Muscle of leg (tissue), 16 donors: Measurements from ENCODE around the gene PTCD1. TPM values are rescaled to one million over a fixed set of nuclear protein-coding genes. Genes with fewer than 3 reads are reported as not detected.

Experiments
- DNase-seq: peaks from one replicate; pipeline ENCODE4 v3.0.0; 2013
- H3K27ac ChIP-seq: one replicate; pipeline ENCODE4 v1.5.1; 2013; ENCODE audit warnings: mild to moderate bottlenecking, low read length, control low read depth
- H3K27me3 ChIP-seq: one replicate; pipeline ENCODE4 v1.6.1; 2013; ENCODE audit warnings: low read length; ENCODE audit not compliant: control insufficient read depth, insufficient read depth
- H3K36me3 ChIP-seq: one replicate; pipeline ENCODE4 v1.6.1; 2013; ENCODE audit warnings: low read length; ENCODE audit not compliant: control insufficient read depth, insufficient read depth
- H3K4me1 ChIP-seq: one replicate; pipeline ENCODE4 v1.6.1; 2013; ENCODE audit warnings: low read length; ENCODE audit not compliant: control insufficient read depth, insufficient read depth
- H3K4me3 ChIP-seq: one replicate; pipeline ENCODE4 v1.5.1; 2013; ENCODE audit warnings: low read length, control low read depth
- H3K9me3 ChIP-seq: replicated peaks from 2 replicates; pipeline ENCODE4 v1.6.1; 2013; ENCODE audit warnings: low read depth, low read length; ENCODE audit not compliant: control insufficient read depth
- WGBS: methylation state at CpG from one replicate; pipeline ENCODE4 v1.1.5; 2013; ENCODE audit warnings: missing lambda C conversion rate; ENCODE audit not compliant: insufficient coverage; 5-methylcytosine and 5-hydroxymethylcytosine counted together
- long read RNA-seq, 11 donors: transcript quantifications; one replicate each; lab custom pipeline, GENCODE V29; 2026
- polyA plus RNA-seq, 8 donors: library from polyadenylated mRNA; unstranded; fragments of 120-200 nt; gene quantifications; one replicate each; pipeline versions ENCODE4 v1.2.1 to v1.2.3, GENCODE V29; 2013; ENCODE audit warnings: inconsistent platforms in 1 of 8, low replicate concordance in 1 of 8; ENCODE audit not compliant: insufficient read length in 8 of 8, insufficient read depth in 1 of 8
- total RNA-seq: library from RNA; stranded (reverse); fragments of 120-200 nt; gene quantifications from one replicate; pipeline ENCODE4 v1.2.4, GENCODE V29; 2013

The PTCD1 gene, protein sequence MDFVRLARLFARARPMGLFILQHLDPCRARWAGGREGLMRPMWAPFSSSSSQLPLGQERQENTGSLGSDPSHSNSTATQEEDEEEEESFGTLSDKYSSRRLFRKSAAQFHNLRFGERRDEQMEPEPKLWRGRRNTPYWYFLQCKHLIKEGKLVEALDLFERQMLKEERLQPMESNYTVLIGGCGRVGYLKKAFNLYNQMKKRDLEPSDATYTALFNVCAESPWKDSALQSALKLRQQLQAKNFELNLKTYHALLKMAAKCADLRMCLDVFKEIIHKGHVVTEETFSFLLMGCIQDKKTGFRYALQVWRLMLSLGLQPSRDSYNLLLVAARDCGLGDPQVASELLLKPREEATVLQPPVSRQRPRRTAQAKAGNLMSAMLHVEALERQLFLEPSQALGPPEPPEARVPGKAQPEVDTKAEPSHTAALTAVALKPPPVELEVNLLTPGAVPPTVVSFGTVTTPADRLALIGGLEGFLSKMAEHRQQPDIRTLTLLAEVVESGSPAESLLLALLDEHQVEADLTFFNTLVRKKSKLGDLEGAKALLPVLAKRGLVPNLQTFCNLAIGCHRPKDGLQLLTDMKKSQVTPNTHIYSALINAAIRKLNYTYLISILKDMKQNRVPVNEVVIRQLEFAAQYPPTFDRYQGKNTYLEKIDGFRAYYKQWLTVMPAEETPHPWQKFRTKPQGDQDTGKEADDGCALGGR
- total RNA-seq (4.3 TPM), polyA plus RNA-seq (1 to 10 TPM; 2.9 to 6.0 (median 4.2) TPM)
- long read RNA-seq, donor 1, full-length matches to known transcripts: 2 of 2 reads
- long read RNA-seq, donor 1, partial matches to known transcripts: 0 of 2 reads
- long read RNA-seq, donor 1, other reads (novel, unspliced or antisense): 0 of 2 reads
- long read RNA-seq, donor 2: 0 reads
- long read RNA-seq, donor 3, full-length matches to known transcripts: 6 of 6 reads
- long read RNA-seq, donor 3, partial matches to known transcripts: 0 of 6 reads
- long read RNA-seq, donor 3, other reads (novel, unspliced or antisense): 0 of 6 reads
- long read RNA-seq, donor 4, full-length matches to known transcripts: 1 of 1 reads
- long read RNA-seq, donor 4, partial matches to known transcripts: 0 of 1 reads
- long read RNA-seq, donor 4, other reads (novel, unspliced or antisense): 0 of 1 reads
- long read RNA-seq, donor 5, full-length matches to known transcripts: 8 of 8 reads
- long read RNA-seq, donor 5, partial matches to known transcripts: 0 of 8 reads
- long read RNA-seq, donor 5, other reads (novel, unspliced or antisense): 0 of 8 reads
- long read RNA-seq, donor 6: 0 reads
- long read RNA-seq, donor 7, full-length matches to known transcripts: 3 of 3 reads
- long read RNA-seq, donor 7, partial matches to known transcripts: 0 of 3 reads
- long read RNA-seq, donor 7, other reads (novel, unspliced or antisense): 0 of 3 reads
- long read RNA-seq, donor 8, partial matches to known transcripts: 44 of 86 reads
- long read RNA-seq, donor 8, other reads (novel, unspliced or antisense): 42 of 86 reads
- long read RNA-seq, donor 9, full-length matches to known transcripts: 1 of 1 reads
- long read RNA-seq, donor 9, partial matches to known transcripts: 0 of 1 reads
- long read RNA-seq, donor 9, other reads (novel, unspliced or antisense): 0 of 1 reads
- long read RNA-seq, donor 10, full-length matches to known transcripts: 2 of 113 reads
- long read RNA-seq, donor 10, partial matches to known transcripts: 51 of 113 reads
- long read RNA-seq, donor 10, other reads (novel, unspliced or antisense): 60 of 113 reads
- long read RNA-seq, donor 11, full-length matches to known transcripts: 2 of 2 reads
- long read RNA-seq, donor 11, partial matches to known transcripts: 0 of 2 reads
- long read RNA-seq, donor 11, other reads (novel, unspliced or antisense): 0 of 2 reads

DNA sequence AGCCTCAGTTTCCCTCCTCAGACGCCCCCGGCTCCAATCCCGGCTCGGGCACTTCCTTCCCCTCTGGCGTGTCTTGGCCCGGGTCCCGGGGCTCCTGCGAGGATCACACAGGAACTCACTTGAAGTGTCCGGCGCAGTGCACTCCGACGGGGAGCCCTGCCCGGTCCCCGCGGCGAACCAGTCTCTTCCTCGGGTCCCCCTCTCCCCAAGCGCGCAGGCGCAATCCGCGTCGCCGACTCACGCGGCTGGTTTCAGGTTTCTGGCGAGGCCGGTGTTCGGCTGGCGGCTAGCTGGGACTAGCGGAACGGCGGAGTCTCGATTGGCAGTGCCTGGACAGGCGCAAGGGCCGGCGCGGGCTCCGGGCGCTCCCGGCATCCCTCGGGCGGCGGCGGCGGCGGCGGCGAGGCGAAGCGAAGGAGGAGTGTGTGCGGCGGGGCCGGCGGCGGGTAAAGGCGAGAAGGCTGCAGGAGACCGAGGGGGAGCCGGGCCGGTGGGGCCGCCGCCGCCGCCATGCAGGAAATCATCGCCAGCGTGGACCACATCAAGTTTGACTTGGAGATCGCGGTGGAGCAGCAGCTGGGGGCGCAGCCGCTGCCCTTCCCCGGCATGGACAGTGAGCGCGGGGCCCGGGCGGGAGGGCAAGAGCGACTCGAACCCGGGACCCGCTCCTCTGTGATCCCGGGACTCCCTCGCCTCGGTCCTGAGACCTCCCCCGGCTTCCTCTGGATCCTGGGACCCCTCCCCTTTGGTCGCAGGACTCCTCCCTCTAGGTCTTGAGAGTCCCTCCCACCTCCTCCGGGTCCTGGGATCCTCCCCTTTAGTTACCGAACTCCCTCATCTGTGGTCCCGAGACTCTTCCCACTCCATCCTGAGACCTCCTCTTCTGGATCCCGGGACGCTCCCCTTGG, at the start of gene PTCD1, which contains the start of gene CPSF4:
Gene PTCD1 (minus strand): TSS at position 226 of the 908 bp plus-strand sequence. CDS start 3,556 bp downstream, outside the sequence.
Gene CPSF4 (plus strand): TSS at position 371 of the 908 bp plus-strand sequence. CDS start 140 bp downstream, at position 511.
- peak within 1 kb of the TSS; percentile 92 for H3K27ac ChIP-seq
- H3K9me3 ChIP-seq: no peaks in the 10 kb centered on the region
- peaks cover 20% of the 10 kb centered on the region for H3K36me3 ChIP-seq
- no peaks in the 10 kb centered on the region for H3K27me3 ChIP-seq
- H3K4me1 ChIP-seq: peaks cover 31% of the 10 kb centered on the region
- H3K4me3 ChIP-seq: peak within 1 kb of the TSS; percentile 100
- peak; percentile 98 for DNase-seq
- under 1% methylated on average over 89 of the region's 89 CpGs for WGBS

DNA sequence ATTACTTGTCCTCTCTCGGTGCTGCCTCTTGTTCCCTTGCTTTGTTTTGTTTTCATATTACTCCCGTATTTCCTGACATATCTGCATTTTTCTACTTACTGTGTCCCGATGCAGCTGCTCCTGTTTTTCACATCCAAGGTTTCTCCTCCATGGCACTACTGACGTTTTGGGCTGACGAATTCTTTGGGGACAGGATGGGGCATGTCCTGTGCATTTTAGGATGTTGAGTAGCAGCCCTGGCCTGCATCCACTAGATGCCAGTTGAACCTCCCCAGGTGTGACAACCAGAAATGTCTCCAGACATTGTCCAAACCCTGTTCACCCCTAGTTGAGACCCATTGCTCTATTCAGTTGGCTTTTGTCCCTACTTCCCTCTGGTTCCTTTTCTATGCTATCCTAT, 46.5 kb upstream of the PTCD1 start:
- Histone ChIP-seq H3K27ac (no peak overlapping the region), H3K4me1 (no peaks in the 10 kb centered on the region), H3K9me3 (peaks cover 2% of the 10 kb centered on the region), H3K4me3 (no peak overlapping the region), H3K36me3 (peaks cover 14% of the 10 kb centered on the region), H3K27me3 (no peaks in the 10 kb centered on the region)
- 88% methylated on average over 2 of the region's 5 CpGs for WGBS
- no peak for DNase-seq

DNA sequence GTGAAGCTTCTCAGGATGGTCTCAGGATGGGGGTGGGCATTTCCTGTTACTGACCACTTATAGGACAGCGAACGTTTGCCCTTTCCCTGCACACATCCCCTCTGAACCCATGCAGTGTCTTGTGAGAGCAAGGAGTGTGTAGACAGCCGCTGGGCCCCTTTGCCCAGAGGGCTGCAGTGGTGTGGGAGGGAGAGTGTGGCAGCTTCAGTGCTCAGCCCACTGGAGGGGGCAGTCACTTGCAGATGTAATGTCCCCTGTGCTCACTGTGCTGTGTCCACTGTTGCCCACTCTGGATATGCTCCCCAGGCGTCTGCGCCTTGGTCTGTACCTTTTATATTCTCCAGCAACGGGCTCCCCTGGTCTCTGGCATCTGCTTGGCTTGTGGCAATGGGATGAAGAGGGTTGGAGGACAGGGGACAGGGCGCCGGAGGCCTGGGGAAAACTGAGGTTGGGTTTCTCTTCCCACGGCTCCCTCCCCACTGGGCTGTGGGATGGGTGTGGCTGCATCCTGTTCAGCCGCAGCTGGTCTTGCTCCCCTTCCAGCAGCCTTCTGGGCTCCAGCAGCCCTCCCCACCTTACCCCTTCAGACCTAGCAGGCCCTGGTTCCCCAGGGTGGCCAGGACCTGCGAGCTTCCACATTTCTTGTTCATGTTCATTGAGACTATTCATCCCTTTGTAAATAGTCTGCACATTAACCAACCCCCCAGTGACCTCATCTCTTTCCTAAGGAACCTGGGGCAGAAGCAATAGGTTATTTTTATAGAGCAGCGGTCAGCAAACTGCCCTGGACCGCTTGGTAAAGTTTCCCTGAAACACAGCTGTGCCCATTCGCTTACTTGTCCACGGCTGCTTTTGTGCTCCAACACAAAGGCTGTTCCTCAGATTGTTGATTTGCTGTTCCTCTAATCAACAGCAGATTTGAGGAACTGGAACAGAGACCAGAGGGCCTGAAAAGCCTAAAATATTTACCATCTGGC, 40.2 kb upstream of the PTCD1 start:
- H3K4me3 ChIP-seq: no peak overlapping the region

DNA sequence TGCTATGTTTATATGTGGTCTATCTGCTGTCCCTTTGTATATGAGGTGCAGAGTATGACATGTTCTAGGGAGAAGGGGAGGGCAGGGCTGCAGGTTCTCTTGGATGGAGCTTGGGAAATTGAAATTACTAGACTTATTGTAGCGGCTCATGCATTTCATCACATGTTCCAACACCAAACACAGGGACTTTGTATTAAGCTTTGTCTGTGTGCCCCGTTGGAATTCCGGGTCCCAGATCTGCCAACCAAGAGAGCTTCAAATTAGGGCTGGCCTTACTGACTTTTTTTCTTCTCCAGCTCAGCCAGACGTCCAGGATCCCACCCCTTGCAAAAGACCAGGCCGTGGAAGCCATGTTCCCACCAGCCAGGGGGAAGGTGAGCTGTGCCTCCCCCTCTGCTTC, 37.5 kb upstream of the PTCD1 start:
- 92% methylated on average over 3 of the region's 5 CpGs for WGBS
- Histone ChIP-seq H3K4me1 (peaks cover 16% of the 10 kb centered on the region), H3K4me3 (no peak overlapping the region), H3K36me3 (peaks cover 33% of the 10 kb centered on the region), H3K27me3 (no peaks in the 10 kb centered on the region), H3K9me3 (no peaks in the 10 kb centered on the region), H3K27ac (no peak overlapping the region)
- no peak for DNase-seq

More for the DNA sequence above, 40.2 kb upstream of the PTCD1 start:
- Histone ChIP-seq H3K4me1 (peaks cover 11% of the 10 kb centered on the region), H3K27me3 (no peaks in the 10 kb centered on the region), H3K36me3 (peaks cover 33% of the 10 kb centered on the region), H3K27ac (peak overlapping the region; percentile 65), H3K9me3 (no peaks in the 10 kb centered on the region)
- 57% methylated on average over 5 of the region's 15 CpGs for WGBS
- DNase-seq: peak; percentile 56

DNA sequence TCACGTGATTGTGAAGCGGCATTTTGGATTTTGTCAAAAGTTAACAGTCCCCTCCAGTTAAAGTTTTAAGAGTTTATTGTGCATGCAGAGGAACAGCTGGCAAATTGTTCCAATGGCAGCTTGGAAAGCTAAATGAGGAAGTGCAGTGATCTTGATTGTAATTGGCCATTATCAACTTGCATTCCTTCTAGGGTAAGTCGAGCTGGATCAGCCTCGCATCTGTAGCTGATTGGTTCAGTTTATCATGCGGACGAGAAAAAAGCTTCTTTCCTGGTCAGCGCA, 34.7 kb upstream of the PTCD1 start:
- no peaks in the 10 kb centered on the region for H3K9me3 ChIP-seq
- 0% methylated on average over 5 of the region's 7 CpGs for WGBS
- H3K36me3 ChIP-seq: peaks cover 12% of the 10 kb centered on the region
- DNase-seq: peak; percentile 65
- H3K27me3 ChIP-seq: peaks cover 3% of the 10 kb centered on the region
- peaks cover 9% of the 10 kb centered on the region for H3K4me1 ChIP-seq
- peak overlapping the region; percentile 90 for H3K27ac ChIP-seq
- peak overlapping the region; percentile 86 for H3K4me3 ChIP-seq

DNA sequence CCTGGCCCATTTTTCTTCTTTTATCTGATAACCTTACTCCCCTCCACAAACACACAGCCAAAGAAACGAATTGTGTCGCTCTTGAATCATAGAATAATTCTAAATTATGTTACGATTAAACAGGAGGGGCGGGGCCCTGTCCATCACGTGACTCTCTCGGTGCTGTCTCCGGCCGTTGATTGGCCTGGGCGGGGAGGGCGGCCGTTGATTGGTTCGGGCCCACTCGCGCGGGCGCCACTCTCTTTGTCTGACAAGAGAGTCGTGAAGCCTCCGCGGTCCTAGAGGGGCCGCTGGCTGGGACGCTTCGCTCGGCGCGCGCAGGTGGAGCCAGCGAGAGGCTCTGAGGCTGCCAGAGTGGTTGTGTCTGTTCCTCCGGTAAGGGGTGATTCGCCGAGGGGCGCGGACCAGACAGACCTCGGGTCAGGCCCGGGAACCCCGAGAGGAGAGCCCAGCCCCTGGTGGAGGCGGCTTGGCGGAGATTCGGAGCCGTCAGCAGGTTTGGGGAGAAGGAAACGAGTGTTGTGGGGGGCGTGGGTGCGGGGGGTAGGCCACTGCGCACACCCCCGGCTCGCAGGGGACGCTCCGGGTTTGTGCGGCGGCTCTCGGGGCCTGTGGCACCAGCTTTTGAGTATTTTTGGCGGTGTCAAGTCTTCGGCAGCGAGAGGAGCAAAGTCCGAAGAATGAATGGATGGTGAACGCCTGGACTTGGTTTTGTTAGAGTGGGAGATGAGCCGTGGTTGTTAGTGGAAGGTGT, 34.1 kb upstream of the PTCD1 start, which contains the start of gene ZNF789:
Gene ZNF789 (plus strand): TSS at position 330 of the 754 bp plus-strand sequence. CDS start 3,567 bp downstream, outside the sequence.
- peak; percentile 99 for DNase-seq
- WGBS: under 1% methylated on average over 53 of the region's 56 CpGs
- Histone ChIP-seq H3K27ac (peak within 1 kb of the TSS; percentile 96), H3K4me3 (peak within 1 kb of the TSS; percentile 86), H3K4me1 (peaks cover 7% of the 10 kb centered on the region), H3K36me3 (peaks cover 10% of the 10 kb centered on the region), H3K9me3 (no peaks in the 10 kb centered on the region), H3K27me3 (peaks cover 3% of the 10 kb centered on the region)

DNA sequence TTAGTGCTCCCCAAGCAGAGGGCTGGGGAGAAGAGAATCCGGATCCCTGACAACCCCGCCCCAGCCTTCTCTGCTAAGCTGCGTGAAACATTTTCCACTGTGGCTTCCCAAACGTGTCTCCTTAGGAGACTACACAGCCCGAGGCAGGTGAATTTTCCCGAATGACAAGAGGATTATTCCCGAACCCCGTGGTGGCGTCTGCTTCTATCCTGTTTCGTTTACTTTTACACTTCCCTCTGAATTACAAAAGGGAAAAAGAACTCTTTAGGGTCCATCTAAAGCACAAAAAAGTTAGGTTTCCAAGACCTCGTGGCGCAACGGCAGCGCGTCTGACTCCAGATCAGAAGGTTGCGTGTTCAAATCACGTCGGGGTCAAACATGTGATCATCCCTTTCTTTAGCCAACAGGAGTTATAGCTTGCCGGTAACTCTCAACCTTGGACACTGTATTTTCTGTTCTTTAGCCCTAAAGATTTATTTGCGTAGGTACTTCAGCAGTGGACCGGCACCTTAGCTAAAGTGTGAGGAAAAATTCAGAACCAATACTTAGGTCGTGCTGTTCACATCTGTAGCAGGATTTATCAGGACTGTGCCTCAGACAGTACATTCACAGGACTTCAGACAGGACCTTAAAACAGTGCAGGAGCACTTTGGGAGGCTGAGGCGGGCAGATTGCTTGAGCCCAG, 30.9 kb upstream of the PTCD1 start:
- 38% methylated on average over 17 of the region's 23 CpGs for WGBS
- Histone ChIP-seq H3K9me3 (no peaks in the 10 kb centered on the region), H3K36me3 (no peaks in the 10 kb centered on the region), H3K27me3 (peaks cover 3% of the 10 kb centered on the region), H3K4me1 (peaks cover 20% of the 10 kb centered on the region), H3K4me3 (no peak overlapping the region), H3K27ac (no peak overlapping the region)
- DNase-seq: no peak
